Measurements from ENCODE around the gene ATP1A2.

ATP1A2 gene

GRCh38 chr1:160127381-160127780 is 11.8 kb downstream of the ATP1A2 start:
- peak overlapping the region in 1 of 2 donors; percentile 85 for H3K27ac ChIP-seq
- H3K4me3 ChIP-seq, result no peak overlapping the region
- no peak for DNase-seq (ENCODE audit: low spot score)
- TF ChIP-seq, protein P1, sequence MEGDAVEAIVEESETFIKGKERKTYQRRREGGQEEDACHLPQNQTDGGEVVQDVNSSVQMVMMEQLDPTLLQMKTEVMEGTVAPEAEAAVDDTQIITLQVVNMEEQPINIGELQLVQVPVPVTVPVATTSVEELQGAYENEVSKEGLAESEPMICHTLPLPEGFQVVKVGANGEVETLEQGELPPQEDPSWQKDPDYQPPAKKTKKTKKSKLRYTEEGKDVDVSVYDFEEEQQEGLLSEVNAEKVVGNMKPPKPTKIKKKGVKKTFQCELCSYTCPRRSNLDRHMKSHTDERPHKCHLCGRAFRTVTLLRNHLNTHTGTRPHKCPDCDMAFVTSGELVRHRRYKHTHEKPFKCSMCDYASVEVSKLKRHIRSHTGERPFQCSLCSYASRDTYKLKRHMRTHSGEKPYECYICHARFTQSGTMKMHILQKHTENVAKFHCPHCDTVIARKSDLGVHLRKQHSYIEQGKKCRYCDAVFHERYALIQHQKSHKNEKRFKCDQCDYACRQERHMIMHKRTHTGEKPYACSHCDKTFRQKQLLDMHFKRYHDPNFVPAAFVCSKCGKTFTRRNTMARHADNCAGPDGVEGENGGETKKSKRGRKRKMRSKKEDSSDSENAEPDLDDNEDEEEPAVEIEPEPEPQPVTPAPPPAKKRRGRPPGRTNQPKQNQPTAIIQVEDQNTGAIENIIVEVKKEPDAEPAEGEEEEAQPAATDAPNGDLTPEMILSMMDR (IDR thresholded peaks at IDR 0.05), result no peak

GRCh38 chr1:160127865-160128523 is 12.4 kb downstream of the ATP1A2 start:
- Histone ChIP-seq H3K4me3 (no peak overlapping the region), H3K27ac (peak overlapping the region; percentile 58 to 85)
- TF ChIP-seq, protein P1 (IDR thresholded peaks at IDR 0.05), result no peak
- no peak for DNase-seq (ENCODE audit: low spot score)

- Histone ChIP-seq H3K27ac (peak overlapping the region; percentile 58 to 85), H3K4me3 (no peak overlapping the region)
- TF ChIP-seq, protein P1 (IDR thresholded peaks at IDR 0.05), result no peak
- no peak for DNase-seq (ENCODE audit: low spot score)
Observed at GRCh38 chr1:160128636-160129035, 13.1 kb downstream of the ATP1A2 start.

DNA sequence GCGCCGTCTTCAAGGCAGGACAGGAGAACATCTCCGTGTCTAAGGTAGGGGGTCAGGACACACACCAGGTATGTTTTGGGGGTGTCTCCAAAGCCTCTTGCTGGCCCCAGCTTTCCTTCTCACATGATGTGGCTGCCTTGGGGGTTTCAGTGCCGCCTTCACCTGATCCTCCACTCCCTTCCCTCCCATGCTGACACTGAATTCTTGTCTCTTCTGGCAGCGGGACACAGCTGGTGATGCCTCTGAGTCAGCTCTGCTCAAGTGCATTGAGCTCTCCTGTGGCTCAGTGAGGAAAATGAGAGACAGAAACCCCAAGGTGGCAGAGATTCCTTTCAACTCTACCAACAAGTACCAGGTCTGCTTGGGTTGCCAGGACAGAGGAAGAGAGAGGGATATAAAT is 13.5 kb downstream of the ATP1A2 start:
- TF ChIP-seq, protein P1 (IDR thresholded peaks at IDR 0.05), result no peak
- peak overlapping the region; percentile 58 to 85 for H3K27ac ChIP-seq
- DNase-seq (ENCODE audit: low spot score), result no peak
- no peak overlapping the region for H3K4me3 ChIP-seq

GRCh38 chr1:160129558-160129957 is 14.0 kb downstream of the ATP1A2 start:
- Histone ChIP-seq H3K27ac (peak overlapping the region; percentile 58 to 85), H3K4me3 (no peak overlapping the region)
- DNase-seq (ENCODE audit: low spot score), result no peak
- TF ChIP-seq, protein P1 (IDR thresholded peaks at IDR 0.05), result no peak

GRCh38 chr1:160129966-160130365 is 14.4 kb downstream of the ATP1A2 start:
- Histone ChIP-seq H3K4me3 (no peak overlapping the region), H3K27ac (peak overlapping the region; percentile 68 to 85)
- DNase-seq (ENCODE audit: low spot score), result no peak
- TF ChIP-seq, protein P1 (IDR thresholded peaks at IDR 0.05), result no peak

DNA sequence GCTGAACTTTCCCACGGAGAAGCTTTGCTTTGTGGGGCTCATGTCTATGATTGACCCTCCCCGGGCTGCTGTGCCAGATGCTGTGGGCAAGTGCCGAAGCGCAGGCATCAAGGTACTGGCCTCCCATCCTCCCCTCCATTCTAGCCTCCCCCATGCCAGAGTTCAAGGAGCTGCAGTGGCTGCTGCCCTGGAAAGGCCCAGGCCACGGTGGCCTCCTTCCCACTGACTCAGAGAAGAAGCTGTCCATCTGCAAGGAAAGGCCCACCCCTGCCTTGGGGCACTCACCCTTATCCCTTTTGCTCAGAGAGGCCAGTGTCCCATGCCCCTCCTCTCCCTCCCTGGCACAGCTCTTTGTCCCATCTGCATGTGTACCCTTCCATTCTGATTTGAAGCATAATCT is 14.9 kb downstream of the ATP1A2 start:
- TF ChIP-seq, protein P1 (IDR thresholded peaks at IDR 0.05), result no peak
- no peak for DNase-seq (ENCODE audit: low spot score)
- no peak overlapping the region for H3K4me3 ChIP-seq
- H3K27ac ChIP-seq, result peak overlapping the region; percentile 68 to 85
